ENCODE results near the gene ZNF683.

- TF ChIP-seq CTCF (IDR thresholded peaks at IDR 0.05) (no peak), POLR2AphosphoS5 (IDR thresholded peaks at IDR 0.05) (no peak)
Observed at GRCh38 chr1:26409191-26409807, 36.7 kb upstream of the ZNF683 start.

Data from upper lobe of left lung (tissue), 4 donors.